GDM1 (cell line): ENCODE measurements around the gene PYURF.

Source experiments
- DNase-seq: peaks from one replicate; lab custom pipeline; 2025; lab: John Stamatoyannopoulos, UW

Gene PYURF

DNA sequence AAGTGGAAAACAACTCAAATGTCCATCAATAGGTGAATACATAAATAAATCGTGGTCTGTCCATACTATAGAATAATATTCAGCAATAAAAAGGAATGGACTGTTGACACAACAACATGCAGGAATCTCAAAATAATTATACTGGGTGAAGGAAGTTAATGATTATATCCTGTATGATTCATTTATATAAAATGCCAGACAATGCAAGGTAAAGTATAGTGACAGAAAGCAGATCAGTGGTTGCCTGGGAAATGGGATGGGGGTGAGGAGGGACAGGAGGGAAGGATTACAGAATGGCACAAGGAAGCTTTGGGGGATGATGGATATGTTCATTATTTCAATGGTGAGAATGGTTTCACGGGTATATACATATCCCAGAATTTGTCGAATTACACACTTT is 12.3 kb downstream of the PYURF start:
- DNase-seq = no peak

DNA sequence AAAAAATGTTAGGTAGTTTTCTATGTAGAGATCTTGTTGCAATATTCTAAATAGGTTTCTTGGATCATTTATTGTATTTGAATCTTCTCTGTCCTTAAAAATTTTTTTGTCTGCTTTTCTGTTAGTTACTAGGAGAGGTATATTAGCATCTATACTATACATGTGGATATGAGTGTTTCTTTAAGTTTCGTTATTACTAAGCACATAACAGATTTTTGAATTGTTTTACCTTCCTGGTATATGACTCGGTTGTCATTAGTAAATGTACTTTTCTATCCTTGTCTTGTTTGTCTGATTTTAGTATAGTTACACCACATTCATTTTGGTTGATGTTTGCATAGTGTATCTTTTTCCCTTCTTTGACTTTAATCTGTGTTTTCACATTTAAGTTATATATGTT is 20.2 kb downstream of the PYURF start:
- no peak for DNase-seq

DNA sequence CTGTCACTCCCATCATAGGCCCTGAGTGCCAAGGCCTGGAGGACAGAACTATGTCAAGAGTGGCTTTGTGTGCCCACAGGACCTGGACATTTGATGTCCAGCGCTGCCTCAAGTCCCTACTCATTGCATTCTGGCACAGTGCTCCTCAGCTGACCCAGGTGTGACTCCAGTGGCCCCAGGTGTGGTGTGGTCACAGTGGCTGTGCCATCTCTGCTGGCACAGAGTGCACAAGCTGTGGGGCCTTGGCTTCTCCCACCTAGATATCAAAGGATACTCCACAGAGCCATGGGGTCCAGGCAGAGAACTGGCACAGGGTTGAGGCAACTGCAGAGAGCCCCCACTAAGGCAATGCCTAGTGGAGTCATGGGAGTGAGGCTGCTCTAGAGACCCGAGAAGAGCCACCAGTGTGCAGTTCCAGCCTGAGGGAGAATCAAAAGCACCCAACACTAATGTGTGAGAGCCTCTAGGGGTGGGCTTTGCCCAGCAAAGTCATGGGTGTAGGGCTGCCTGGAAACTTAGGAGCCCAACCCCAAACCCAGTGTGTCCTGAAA is 25.6 kb downstream of the PYURF start:
- no peak for DNase-seq

DNA sequence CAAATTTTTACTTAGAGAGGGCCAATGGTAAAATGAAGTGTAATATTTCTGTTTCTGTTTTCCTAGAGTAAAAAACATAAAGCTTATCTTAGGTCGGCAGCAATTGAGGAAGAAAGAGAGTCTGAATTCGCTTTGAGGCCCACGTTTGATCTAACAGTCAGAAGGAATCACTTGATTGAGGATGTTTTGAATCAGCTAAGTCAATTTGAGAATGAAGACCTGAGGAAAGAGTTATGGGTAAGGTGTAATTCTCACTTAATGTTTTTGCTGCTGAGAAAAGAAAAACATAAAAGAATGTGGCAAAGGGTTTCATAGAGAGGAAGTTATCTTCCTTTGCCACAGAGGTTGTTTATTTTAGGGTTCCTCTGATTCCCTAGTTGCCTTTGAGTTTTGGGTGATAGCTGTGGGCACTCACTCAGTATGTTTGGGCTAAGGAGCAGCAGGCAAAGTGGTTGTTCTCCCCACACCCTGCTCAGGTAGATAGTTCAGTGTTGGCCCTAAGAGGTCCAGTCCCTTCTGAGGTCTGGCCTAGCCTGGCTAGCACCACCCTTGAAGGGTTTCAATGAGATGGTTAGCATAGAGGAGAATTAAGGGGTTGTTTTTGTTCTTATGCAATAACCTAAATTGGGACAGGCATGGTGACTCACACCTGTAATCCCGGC is 34.3 kb downstream of the PYURF start:
- no peak for DNase-seq

DNA sequence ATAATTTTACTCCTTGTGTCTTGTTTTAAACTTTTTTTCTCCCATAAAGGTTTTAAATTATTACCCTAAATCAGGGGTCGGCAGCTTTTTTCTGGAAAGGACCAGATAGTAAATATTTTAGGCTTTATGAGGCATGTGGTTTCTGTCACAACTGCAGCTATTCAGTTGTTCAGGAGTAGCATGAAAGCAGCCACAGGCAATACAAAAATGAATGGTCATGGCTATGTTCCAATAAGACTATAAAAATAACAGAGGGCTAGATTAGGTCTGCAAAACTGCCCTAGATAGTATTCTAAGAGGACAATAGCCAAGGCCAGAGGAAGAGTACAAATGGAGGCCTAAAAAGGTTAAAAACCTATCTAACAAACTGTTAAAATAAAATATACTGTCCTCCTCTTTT is 42.0 kb downstream of the PYURF start:
- DNase-seq = no peak

DNA sequence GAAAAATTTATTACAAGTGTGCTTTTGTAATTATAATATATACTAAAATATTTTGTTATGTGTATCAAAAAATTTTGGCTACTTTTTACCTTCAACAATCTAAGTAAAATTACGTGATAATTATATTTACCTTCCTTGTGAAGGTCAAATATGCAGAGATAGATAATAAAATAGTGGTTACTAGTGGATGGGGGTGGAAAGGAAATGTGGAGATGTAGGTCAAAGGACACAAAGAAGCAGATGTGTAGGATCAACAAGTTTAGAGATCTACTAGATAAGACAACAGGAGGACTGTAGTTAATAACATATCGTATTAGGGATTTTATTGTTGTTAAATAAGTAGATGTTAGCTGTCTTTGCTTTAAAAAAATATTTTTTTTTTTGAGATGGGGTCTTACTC is 45.3 kb downstream of the PYURF start:
- no peak for DNase-seq

DNA sequence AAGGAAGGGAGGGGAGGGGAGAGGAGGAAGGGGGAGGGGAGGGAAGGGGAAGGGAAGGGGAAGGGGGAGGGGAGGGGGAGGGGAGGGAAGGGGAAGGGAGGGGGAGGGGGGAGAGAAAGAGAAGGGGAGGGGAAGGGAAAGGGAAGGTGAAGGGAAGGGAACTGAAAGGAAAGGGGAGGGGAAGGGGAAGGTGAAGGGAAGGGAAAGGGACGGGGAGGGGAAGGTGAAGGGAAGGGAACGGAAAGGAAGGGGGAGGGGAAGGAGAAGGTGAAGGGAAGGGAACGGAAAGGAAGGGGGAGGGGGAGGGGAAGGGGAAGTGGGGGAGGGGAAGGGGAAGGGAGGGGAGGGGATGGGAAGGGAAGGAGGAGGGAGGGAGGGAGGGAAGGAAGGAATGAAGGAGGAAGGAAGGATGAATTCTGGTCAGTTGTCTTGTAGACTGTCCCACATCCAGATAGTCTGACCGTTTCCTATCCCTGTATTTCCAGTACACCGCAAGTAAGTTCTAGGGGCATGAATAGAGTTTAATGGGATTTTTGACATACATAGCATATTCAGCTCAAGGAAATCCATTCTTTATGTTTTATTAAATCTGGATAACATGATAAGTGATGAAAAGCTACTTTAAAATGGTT is 46.2 kb downstream of the PYURF start:
- no peak for DNase-seq
